NCI-H1417 treated with DMSO at 0.1 percent for 48 hours (cell line): ENCODE results near the gene TEX26.
"Not testable (repeated sequence)": the region's sequence is repeated elsewhere in the genome, so short reads cannot be mapped to it uniquely, and the experiment has no call there.

Source experiments
- DNase-seq: peaks from one replicate; lab custom pipeline; 2025; lab: John Stamatoyannopoulos, UW

Gene TEX26

GRCh38 chr13:30918662-30919405 is 13.6 kb upstream of the TEX26 start:
- no peak for DNase-seq

- DNase-seq: no peak
These were observed 12.1 kb upstream of the TEX26 start for GRCh38 chr13:30920162-30920909.

- DNase-seq: no peak
These were observed 9.0 kb upstream of the TEX26 start for GRCh38 chr13:30923418-30923817.

- no peak for DNase-seq
These were observed 7.7 kb upstream of the TEX26 start for GRCh38 chr13:30924721-30925120.

GRCh38 chr13:30925429-30925828 is 7.0 kb upstream of the TEX26 start:
- DNase-seq: no peak

- DNase-seq: no peak
These were observed 5.7 kb upstream of the TEX26 start for GRCh38 chr13:30926781-30927180.

- DNase-seq: not testable (repeated sequence)
These were observed 5.3 kb upstream of the TEX26 start for GRCh38 chr13:30927188-30927587.

- no peak for DNase-seq
These were observed 4.9 kb upstream of the TEX26 start for GRCh38 chr13:30927595-30927994.

GRCh38 chr13:30928978-30929377 is 3.5 kb upstream of the TEX26 start:
- DNase-seq: no peak

GRCh38 chr13:30933354-30933670 is 856 bp downstream of the TEX26 start:
- no peak for DNase-seq

GRCh38 chr13:30934381-30934780 is 1.9 kb downstream of the TEX26 start:
- DNase-seq: no peak

GRCh38 chr13:30934803-30935202 is 2.3 kb downstream of the TEX26 start:
- no peak for DNase-seq

- no peak for DNase-seq
These were observed 4.5 kb downstream of the TEX26 start for GRCh38 chr13:30936971-30937370.

- no peak for DNase-seq
These were observed 11.4 kb downstream of the TEX26 start for GRCh38 chr13:30943881-30944280.

- no peak for DNase-seq
These were observed 24.9 kb downstream of the TEX26 start for GRCh38 chr13:30957258-30957943.

GRCh38 chr13:30959678-30960077 is 27.2 kb downstream of the TEX26 start:
- DNase-seq: no peak

GRCh38 chr13:30963791-30964190 is 31.3 kb downstream of the TEX26 start:
- no peak for DNase-seq

- no peak for DNase-seq
These were observed 32.9 kb downstream of the TEX26 start for GRCh38 chr13:30965380-30965779.

GRCh38 chr13:30966101-30966500 is 33.6 kb downstream of the TEX26 start:
- DNase-seq: no peak

GRCh38 chr13:30968846-30969245 is 36.4 kb downstream of the TEX26 start:
- no peak for DNase-seq

- no peak for DNase-seq
These were observed 39.1 kb downstream of the TEX26 start for GRCh38 chr13:30971575-30971974.

- no peak for DNase-seq
These were observed 40.5 kb downstream of the TEX26 start for GRCh38 chr13:30972888-30973377.

- no peak for DNase-seq
These were observed 41.9 kb downstream of the TEX26 start for GRCh38 chr13:30974350-30974749.
